Ecto neural progenitor cell (in vitro differentiated cells): ENCODE measurements around the gene STXBP2.

Source experiments
- DNase-seq: peaks from one replicate; pipeline ENCODE4 v3.0.0-alpha.2; 2018; ENCODE audit warnings: low spot score

The STXBP2 gene

DNA sequence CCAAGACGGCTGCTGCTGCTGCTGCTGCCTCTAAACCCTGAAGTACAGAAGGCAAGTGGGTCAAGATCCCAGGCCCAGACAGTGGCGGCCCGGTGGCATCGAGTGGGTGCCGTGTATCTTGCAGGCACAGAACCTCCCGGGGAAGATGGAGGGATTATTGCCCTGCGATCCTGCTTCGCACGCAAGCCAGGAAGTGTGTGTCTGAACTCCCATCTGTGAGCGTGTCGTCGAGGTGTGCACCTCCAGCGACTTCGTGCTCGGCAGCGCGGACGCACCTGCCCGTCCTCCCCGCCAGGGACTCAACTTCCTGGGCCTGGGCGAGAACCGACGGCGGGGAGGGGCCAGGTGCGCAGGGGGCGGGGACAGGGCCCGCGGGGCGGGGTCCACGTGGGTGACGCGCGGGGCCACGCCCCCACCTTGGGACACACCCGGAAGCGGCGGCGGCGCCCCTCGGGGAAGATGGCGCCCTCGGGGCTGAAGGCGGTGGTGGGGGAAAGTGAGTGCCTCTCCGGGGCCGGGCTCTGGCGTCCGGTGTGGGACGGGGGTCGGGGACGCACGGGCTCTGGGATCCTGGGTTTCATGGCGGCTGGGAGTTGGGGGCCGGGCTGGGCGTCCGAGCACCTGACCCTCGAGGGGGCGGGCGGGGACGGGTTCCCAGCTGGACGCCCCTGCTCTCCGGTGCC lies at the start of gene STXBP2:
Gene STXBP2 (plus strand): TSS at position 420 of the 683 bp plus-strand sequence. CDS start 40 bp downstream, at position 460.
- peak; percentile 85 for DNase-seq

DNA sequence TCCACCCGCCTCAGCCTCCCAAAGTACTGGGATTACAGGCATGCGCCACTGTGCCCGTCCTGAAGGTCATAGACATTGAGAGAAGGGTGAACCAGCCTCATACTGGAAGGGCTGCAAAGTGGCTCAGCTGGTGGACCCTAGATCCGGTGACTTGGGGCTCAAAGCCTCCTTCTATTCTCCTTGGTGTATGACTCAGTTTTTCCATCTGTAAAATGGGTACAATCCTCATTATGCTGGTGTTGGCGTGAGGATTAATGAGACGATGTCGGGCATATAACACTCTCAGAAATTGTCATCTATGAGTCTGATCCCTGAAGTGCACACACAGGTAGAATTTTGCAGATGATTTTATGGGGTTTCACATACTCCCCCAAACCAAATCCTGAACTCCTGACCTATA lies 47.1 kb upstream of the STXBP2 start:
- DNase-seq: no peak

GRCh38 chr19:7590256-7590655 lies 46.7 kb upstream of the STXBP2 start:
- DNase-seq: no peak

- DNase-seq: peak; percentile 87
Observed at GRCh38 chr19:7595466-7596133, 41.3 kb upstream of the STXBP2 start, which contains the start of gene CAMSAP3. TSS of gene CAMSAP3 (plus strand) at chr19:7595863. CDS start at chr19:7596003, 140 bp downstream.

DNA sequence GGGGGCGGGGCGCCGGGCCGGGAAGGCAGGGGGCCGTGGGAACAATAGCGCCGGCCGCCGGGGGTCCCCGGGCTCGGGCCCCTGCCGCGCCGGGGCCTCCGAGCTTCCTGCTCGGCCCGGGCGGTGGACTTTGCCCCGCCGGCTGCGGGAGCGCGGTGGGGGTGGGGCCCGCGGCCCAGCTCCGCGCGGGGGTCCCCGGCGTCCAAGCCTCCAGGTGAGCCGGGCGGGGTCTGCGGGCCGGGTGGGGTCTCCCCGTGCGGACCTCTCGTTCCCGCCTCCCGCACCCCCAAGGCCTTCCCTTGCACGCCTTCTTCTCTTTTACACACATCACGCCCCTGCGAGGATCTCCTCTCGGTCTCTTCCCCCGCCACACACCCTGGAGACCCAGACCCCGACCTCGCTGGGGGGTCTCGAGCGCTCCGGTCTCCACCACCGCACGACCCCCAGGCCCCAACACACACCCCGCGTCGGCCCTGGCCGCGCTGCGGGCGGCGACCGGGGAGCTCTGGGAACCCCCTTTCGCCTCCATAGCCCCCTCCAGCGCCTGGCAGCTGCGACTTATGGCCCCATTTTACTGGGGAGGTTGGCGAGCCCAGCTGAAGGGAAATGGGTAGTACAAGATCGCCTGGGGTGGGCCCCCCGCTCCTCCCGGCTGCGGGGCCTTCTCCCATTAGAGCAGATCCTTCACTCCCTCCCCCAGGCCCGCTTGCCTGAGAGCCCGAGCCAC lies 40.5 kb upstream of the STXBP2 start:
- no peak for DNase-seq

GRCh38 chr19:7597689-7598088 lies 39.2 kb upstream of the STXBP2 start:
- no peak for DNase-seq

GRCh38 chr19:7598180-7598579 lies 38.7 kb upstream of the STXBP2 start:
- no peak for DNase-seq

DNA sequence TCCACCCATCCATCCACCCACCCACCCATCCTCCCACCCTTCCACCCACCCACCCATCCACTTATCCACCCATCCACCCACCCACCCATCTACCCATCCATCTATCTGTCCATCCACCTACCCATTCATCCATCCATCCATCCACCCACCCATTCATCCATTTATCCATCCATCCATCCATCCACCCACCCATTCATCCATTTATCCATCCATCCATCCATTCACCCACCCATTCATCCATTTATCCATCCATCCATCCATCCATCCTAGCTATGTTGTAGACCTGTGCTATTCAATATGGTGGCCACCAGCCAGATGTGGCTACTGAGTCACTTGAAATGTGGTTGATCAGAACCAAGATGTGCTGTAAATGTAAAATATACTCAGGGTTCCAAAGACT lies 36.2 kb upstream of the STXBP2 start:
- DNase-seq: no peak

DNA sequence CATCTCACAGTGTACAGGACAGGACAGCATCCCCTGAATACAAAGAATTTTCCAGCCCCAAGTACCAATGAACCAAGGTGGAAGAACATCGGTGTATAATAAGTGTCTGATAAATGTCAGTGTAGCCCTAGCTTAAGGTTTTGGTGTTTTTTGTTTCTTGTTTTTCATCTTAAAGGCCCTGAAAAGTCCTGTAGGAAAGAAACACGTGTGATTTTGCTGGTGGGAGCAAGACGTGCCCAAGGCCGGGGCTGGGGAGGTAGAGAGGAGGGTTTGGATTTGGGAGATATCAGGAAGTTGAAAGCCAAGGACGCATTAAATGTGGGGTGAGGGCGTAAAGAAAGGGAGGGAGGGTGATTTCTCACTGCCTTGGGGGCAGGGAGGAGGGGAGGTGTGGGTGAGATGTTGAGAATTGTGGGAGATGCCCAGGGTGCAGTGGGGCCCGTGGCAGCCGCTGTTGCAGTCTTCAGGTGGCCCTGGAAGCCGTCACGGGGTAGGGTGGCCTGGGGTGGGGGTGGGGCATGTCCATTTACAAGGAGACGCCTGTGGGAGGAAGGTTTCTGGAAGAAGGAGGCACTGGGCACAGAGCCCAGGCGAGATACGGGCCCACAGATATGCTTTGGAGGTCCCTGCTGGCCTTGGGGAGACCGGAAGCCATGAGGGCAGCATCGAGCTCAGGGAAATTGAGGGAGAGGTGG lies 34.5 kb upstream of the STXBP2 start:
- DNase-seq: no peak

GRCh38 chr19:7602935-7603497 lies 33.9 kb upstream of the STXBP2 start:
- no peak for DNase-seq

DNA sequence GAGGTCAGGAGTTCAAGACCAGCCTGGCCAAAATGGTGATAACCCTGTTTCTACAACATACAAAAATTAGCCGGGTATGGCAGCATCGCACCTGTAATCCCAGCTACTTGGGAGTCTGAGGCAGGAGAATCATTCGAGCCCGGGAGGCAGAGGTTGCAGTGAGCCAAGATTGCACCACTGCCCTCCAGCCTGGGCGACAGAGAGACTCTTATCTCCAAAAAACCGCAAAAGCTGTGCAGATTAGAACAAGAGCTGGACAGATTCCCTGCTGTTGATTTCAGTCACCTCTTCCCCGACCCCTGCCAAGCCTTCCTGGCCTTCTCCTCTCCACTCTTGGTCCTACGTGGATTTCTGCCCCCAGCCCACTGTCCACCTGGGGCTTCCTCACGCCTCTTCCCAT lies 33.0 kb upstream of the STXBP2 start:
- DNase-seq: no peak

DNA sequence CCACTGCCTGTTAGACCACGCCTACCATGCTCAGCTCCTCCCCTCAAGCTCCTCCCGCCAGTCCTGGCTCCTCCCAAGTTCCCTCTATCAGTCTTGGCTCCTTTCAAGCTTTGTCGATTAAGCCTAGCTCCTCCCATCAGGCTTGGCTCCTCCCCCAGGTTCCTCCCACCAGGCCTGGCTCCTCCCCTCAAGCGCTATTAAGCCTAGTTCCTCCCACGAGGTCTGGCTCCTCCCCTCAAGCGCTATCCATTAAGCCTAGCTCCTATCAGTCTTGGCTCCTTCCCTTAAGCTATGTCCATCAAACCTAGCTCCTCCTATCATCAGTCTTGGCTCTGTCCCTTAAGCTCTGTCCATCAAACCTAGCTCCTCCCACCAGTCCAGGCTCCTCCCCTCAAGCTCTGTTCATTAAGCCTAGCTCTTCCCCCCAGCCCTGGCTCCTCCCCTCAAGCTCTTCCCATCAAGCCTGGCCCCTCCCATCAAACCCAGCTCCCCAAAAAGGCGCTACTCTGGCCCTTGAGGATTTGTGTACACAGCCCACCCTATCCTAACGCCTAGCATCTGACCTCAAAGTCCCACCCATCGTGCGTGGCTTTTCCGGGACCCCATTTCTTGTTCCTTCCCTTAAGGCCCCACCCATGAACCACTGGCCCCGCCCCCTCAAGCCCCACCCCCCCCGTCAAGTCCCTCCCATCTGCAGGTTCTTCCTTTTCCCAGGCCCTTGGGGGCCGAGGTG lies 31.3 kb upstream of the STXBP2 start:
- DNase-seq: peak; percentile 48

GRCh38 chr19:7606289-7606688 lies 30.6 kb upstream of the STXBP2 start:
- DNase-seq: no peak

- no peak for DNase-seq
Observed at GRCh38 chr19:7607212-7607873, 29.6 kb upstream of the STXBP2 start.

DNA sequence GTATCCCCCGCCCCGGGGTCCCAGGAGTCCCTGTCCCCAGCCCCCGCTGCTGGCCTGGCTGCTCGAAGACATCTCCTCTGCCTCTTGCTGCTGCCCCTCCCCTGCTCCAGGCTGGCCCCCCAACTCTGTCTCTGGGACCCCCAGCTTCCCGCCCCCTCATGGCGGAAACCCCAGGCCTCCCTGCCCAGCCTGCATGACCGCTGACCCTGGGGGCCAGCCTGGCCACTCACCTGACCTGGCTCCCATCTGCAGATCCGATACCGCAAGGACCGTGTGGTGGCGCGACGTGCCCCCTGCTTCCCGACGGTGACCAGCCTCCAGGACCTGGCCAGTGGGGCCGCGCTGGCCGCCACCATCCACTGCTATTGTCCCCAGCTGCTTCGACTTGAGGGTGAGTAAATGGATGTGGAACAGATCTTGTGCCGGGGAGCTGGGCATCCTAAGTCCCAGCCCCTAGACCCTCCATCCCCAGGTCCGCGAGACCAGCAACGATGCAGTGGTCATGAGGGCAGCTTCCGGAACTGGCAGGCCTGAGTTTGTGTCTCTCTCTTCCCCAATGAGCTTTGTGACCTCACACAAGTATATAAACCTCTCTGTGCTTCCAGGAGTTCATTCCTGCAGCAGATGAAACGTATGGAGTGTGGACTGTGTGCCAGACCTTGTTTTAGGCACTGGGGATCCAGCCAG lies 28.9 kb upstream of the STXBP2 start:
- no peak for DNase-seq

DNA sequence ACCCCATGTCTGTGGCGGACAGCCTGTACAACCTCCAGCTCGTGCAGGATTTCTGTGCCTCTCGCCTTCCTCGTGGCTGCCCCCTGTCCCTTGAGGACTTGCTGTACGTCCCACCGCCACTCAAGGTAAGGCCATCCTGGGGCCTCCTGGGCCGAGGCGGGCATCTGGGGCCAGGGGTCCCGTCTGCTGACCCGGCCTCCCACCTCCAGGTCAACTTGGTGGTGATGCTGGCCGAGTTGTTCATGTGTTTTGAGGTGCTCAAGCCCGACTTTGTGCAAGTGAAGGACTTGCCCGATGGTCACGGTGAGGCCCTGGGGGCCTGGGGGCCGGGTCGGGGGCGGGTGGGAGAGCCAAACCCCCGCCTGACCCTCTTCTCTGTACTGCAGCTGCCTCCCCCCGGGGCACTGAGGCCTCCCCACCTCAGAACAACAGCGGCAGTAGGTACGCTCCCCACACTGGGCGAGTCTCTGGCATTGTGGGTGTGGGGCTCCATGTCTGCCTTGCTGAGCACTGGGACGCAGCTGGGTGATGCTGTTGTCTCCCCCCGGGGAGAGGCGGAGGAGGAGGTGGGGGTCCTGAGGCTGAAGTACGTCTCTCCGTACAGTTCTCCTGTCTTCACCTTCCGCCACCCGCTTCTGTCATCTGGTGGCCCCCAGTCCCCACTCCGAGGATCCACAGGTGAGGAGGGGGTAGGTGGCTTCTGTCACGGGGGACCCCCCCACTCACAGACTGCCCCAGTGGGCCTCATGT lies 26.2 kb upstream of the STXBP2 start:
- DNase-seq: no peak

GRCh38 chr19:7611541-7612279 lies 25.2 kb upstream of the STXBP2 start:
- no peak for DNase-seq
